ENCODE data around the gene PLXND1.

PLXND1 gene

GRCh38 chr3:129626744-129627349 lies 20.4 kb upstream of the PLXND1 start:
- peak overlapping the region; percentile 46 for H3K27ac ChIP-seq
- TF ChIP-seq, protein P1, sequence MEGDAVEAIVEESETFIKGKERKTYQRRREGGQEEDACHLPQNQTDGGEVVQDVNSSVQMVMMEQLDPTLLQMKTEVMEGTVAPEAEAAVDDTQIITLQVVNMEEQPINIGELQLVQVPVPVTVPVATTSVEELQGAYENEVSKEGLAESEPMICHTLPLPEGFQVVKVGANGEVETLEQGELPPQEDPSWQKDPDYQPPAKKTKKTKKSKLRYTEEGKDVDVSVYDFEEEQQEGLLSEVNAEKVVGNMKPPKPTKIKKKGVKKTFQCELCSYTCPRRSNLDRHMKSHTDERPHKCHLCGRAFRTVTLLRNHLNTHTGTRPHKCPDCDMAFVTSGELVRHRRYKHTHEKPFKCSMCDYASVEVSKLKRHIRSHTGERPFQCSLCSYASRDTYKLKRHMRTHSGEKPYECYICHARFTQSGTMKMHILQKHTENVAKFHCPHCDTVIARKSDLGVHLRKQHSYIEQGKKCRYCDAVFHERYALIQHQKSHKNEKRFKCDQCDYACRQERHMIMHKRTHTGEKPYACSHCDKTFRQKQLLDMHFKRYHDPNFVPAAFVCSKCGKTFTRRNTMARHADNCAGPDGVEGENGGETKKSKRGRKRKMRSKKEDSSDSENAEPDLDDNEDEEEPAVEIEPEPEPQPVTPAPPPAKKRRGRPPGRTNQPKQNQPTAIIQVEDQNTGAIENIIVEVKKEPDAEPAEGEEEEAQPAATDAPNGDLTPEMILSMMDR (conservative IDR thresholded peaks at IDR 0.05), result no peak

GRCh38 chr3:129625072-129625874 lies 18.8 kb upstream of the PLXND1 start:
- peak overlapping the region; percentile 46 for H3K27ac ChIP-seq
- TF ChIP-seq, protein P1 (conservative IDR thresholded peaks at IDR 0.05), result no peak

- no peak overlapping the region; the same call in 1 of the 2 replicates for H3K27ac ChIP-seq
- TF ChIP-seq, protein P1 (conservative IDR thresholded peaks at IDR 0.05), result no peak
Measured at GRCh38 chr3:129624347-129625071, 18.0 kb upstream of the PLXND1 start.

DNA sequence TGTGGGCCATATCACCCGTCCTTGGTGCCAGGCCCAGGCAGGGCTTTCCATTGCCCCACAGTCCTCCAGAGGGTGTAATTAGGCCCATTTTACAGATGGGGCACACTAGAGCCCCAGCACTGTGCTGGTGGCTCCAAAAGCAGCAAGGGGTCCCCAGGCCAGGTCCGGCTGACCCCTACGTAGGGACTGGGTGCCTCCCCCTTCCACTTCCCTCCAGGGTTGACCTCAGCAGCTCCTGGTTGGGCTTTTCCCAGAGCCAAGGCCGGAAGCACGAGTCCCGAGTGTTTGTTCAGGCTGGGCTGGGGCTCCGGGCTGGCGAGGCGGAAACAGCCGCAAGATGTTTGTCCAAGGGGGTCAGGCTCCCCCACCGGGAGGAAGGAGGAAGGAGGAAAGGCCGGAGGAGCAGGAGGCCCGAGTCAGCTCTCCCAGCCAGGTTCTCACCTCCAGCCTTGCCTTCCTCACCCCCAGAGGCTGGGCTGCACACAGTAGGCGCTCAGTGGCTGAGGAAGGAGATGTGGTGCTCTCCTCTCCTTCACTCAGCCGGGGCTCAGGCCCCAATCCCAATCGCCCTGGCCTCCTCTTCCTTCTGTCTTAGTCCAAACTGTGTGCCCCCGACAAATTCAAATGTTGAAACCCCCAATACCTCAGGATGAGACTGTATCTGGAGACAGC lies 17.1 kb upstream of the PLXND1 start:
- no peak overlapping the region for H3K27ac ChIP-seq
- TF ChIP-seq, protein P1 (conservative IDR thresholded peaks at IDR 0.05), result no peak

GRCh38 chr3:129622933-129623332 lies 16.5 kb upstream of the PLXND1 start:
- no peak overlapping the region for H3K27ac ChIP-seq

DNA sequence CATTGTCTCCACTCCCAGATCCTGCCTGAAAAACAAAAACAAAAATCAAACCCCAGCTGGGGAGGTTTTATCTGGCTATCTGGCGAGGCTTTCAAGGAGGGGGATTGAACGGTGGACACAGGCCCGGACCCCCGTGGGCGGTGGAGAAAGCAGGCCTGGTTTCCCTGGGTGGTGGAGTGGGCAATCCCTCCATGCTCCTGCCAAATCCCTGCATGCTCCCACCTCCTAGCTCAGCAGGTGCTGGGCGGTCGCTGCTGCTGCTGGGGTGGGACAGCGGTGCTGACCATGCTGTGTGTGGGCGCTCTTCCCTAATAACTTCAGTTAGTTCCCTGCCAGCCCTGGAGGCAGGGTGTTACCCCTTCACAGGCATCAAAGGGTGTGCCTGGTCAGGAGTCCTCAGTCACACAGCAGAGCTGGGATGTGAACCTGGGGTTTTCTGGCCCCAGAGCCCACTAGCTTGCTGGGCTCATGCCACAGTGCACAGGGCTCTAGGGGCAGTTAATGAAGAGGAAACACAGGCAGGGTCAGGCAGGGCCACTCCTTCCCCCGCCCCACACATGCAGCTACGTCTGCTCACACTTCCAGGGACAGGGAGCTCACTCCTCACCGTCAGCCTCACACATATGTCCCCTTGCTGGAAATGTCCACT lies 15.9 kb upstream of the PLXND1 start:
- TF ChIP-seq, protein P1 (conservative IDR thresholded peaks at IDR 0.05), result no peak

More at GRCh38 chr3:129622933-129623332, 16.5 kb upstream of the PLXND1 start:
- TF ChIP-seq, protein P1 (conservative IDR thresholded peaks at IDR 0.05), result no peak

More for the DNA sequence above, 15.9 kb upstream of the PLXND1 start:
- H3K27ac ChIP-seq, result no peak overlapping the region

Data from VCaP (cell line).